ENCODE data around the gene WDR43. TPM values are rescaled to one million over a fixed set of nuclear protein-coding genes. Genes with fewer than 3 reads are reported as not detected.

Gene WDR43
- total RNA-seq, 1 donor, result 131 TPM

GRCh38 chr2:28871620-28872019 lies 22.8 kb upstream of the WDR43 start:
- no peak for DNase-seq (ENCODE audit: low read depth)
- TF ChIP-seq CTCF (IDR thresholded peaks at IDR 0.05; ENCODE audit: insufficient read depth, low read depth, low read length), result no peak
- no peak overlapping the region for H3K4me3 ChIP-seq (ENCODE audit: low read depth, low read length)

GRCh38 chr2:28880193-28880592 lies 14.3 kb upstream of the WDR43 start:
- TF ChIP-seq CTCF (IDR thresholded peaks at IDR 0.05; ENCODE audit: insufficient read depth, low read depth, low read length), result no peak
- DNase-seq (ENCODE audit: low read depth), result no peak
- H3K4me3 ChIP-seq (ENCODE audit: low read depth, low read length), result no peak overlapping the region

GRCh38 chr2:28893488-28893887 lies 979 bp upstream of the WDR43 start:
- TF ChIP-seq CTCF (IDR thresholded peaks at IDR 0.05; ENCODE audit: insufficient read depth, low read depth, low read length), result no peak
- DNase-seq (ENCODE audit: low read depth), result no peak
- H3K4me3 ChIP-seq (ENCODE audit: low read depth, low read length), result peak overlapping the region; percentile 79

GRCh38 chr2:28895189-28895893 lies 874 bp downstream of the WDR43 start:
- H3K4me3 ChIP-seq (ENCODE audit: low read depth, low read length), result peak overlapping the region; percentile 79
- TF ChIP-seq CTCF (IDR thresholded peaks at IDR 0.05; ENCODE audit: insufficient read depth, low read depth, low read length), result no peak
- DNase-seq (ENCODE audit: low read depth), result no peak

- no peak for DNase-seq (ENCODE audit: low read depth)
- TF ChIP-seq CTCF (IDR thresholded peaks at IDR 0.05; ENCODE audit: insufficient read depth, low read depth, low read length), result no peak
- H3K4me3 ChIP-seq (ENCODE audit: low read depth, low read length), result no peak overlapping the region
Observed at GRCh38 chr2:28896906-28897305, 2.4 kb downstream of the WDR43 start.

- no peak overlapping the region for H3K4me3 ChIP-seq (ENCODE audit: low read depth, low read length)
- no peak for TF ChIP-seq CTCF (IDR thresholded peaks at IDR 0.05; ENCODE audit: insufficient read depth, low read depth, low read length)
- no peak for DNase-seq (ENCODE audit: low read depth)
Observed at GRCh38 chr2:28898048-28898447, 3.6 kb downstream of the WDR43 start.

- no peak overlapping the region for H3K4me3 ChIP-seq (ENCODE audit: low read depth, low read length)
- no peak for TF ChIP-seq CTCF (IDR thresholded peaks at IDR 0.05; ENCODE audit: insufficient read depth, low read depth, low read length)
- no peak for DNase-seq (ENCODE audit: low read depth)
Observed at GRCh38 chr2:28901202-28901601, 6.7 kb downstream of the WDR43 start.
